Glutamatergic neuron (in vitro differentiated cells): ENCODE data around the gene INPP4B. TPM values are rescaled to one million over a fixed set of nuclear protein-coding genes. Genes with fewer than 3 reads are reported as not detected.

ENCODE experiments used
- DNase-seq: peaks from one replicate; pipeline ENCODE4 v3.0.0; 2022
- H3K27ac Mint-ChIP-seq: one replicate; pipeline ENCODE4 v1.8.0; 2020; ENCODE audit warnings: mild to moderate bottlenecking, mixed read lengths, inconsistent platforms; ENCODE audit not compliant: unreplicated experiment
- H3K27me3 Mint-ChIP-seq: one replicate; pipeline ENCODE4 v1.8.0; 2020; ENCODE audit warnings: mild to moderate bottlenecking, moderate library complexity, mixed read lengths, inconsistent platforms; ENCODE audit not compliant: unreplicated experiment
- H3K36me3 Mint-ChIP-seq: one replicate; pipeline ENCODE4 v1.8.0; 2020; ENCODE audit warnings: mild to moderate bottlenecking, mixed read lengths, inconsistent platforms; ENCODE audit not compliant: unreplicated experiment
- H3K4me1 Mint-ChIP-seq: one replicate; pipeline ENCODE4 v1.8.0; 2020; ENCODE audit warnings: mild to moderate bottlenecking, low read depth, mixed read lengths, inconsistent platforms; ENCODE audit not compliant: unreplicated experiment
- H3K4me3 Mint-ChIP-seq: one replicate; pipeline ENCODE4 v1.8.0; 2020; ENCODE audit warnings: mild to moderate bottlenecking, mixed read lengths, inconsistent platforms; ENCODE audit not compliant: unreplicated experiment
- H3K9me3 Mint-ChIP-seq: one replicate; pipeline ENCODE4 v1.8.0; 2020; ENCODE audit warnings: mild to moderate bottlenecking, moderate library complexity, mixed read lengths, inconsistent platforms; ENCODE audit not compliant: unreplicated experiment
- CTCF ChIP-seq: fragments of 200-600 bp; sonication (generic); IDR thresholded peaks from one replicate; pipeline ENCODE4 v1.5.0; 2021; ENCODE audit not compliant: partially characterized antibody, unreplicated experiment
- total RNA-seq: library from RNA; stranded (reverse); fragmentation: NEBNext Ultra II Directional; extraction: Animal tissue kit (Norgen Biotek cat#: 25700); gene quantifications from one replicate; pipeline ENCODE4 v1.2.1, GENCODE V29; 2021; ENCODE audit not compliant: unreplicated experiment

Gene INPP4B
- total RNA-seq, 1 donor from 2014 or later: 2.4 TPM

- no peaks in the 10 kb centered on the region for H3K36me3 Mint-ChIP-seq
- DNase-seq: no peak
- H3K27ac Mint-ChIP-seq: no peak overlapping the region
- no peaks in the 10 kb centered on the region for H3K4me1 Mint-ChIP-seq
- H3K27me3 Mint-ChIP-seq: no peaks in the 10 kb centered on the region
- no peaks in the 10 kb centered on the region for H3K9me3 Mint-ChIP-seq
- H3K4me3 Mint-ChIP-seq: no peak overlapping the region
- TF ChIP-seq CTCF: no peak
Measured at GRCh38 chr4:142316913-142317312, 529.2 kb downstream of the INPP4B start.

GRCh38 chr4:142316025-142316424, 530.1 kb downstream of the INPP4B start:
- Mint-ChIP-seq H3K9me3 (no peaks in the 10 kb centered on the region), H3K4me1 (no peaks in the 10 kb centered on the region), H3K36me3 (no peaks in the 10 kb centered on the region), H3K4me3 (no peak overlapping the region), H3K27me3 (no peaks in the 10 kb centered on the region), H3K27ac (no peak overlapping the region)
- TF ChIP-seq CTCF: no peak
- DNase-seq: no peak

GRCh38 chr4:142314686-142315085, 531.4 kb downstream of the INPP4B start:
- no peak for TF ChIP-seq CTCF
- no peaks in the 10 kb centered on the region for H3K27me3 Mint-ChIP-seq
- H3K27ac Mint-ChIP-seq: no peak overlapping the region
- no peaks in the 10 kb centered on the region for H3K36me3 Mint-ChIP-seq
- no peak overlapping the region for H3K4me3 Mint-ChIP-seq
- H3K9me3 Mint-ChIP-seq: no peaks in the 10 kb centered on the region
- no peaks in the 10 kb centered on the region for H3K4me1 Mint-ChIP-seq
- no peak for DNase-seq

GRCh38 chr4:142314247-142314646, 531.9 kb downstream of the INPP4B start:
- H3K27ac Mint-ChIP-seq: no peak overlapping the region
- DNase-seq: no peak
- no peaks in the 10 kb centered on the region for H3K36me3 Mint-ChIP-seq
- H3K4me3 Mint-ChIP-seq: no peak overlapping the region
- no peaks in the 10 kb centered on the region for H3K4me1 Mint-ChIP-seq
- H3K9me3 Mint-ChIP-seq: no peaks in the 10 kb centered on the region
- H3K27me3 Mint-ChIP-seq: no peaks in the 10 kb centered on the region
- no peak for TF ChIP-seq CTCF

GRCh38 chr4:142312391-142312790, 533.7 kb downstream of the INPP4B start:
- no peaks in the 10 kb centered on the region for H3K4me1 Mint-ChIP-seq
- no peak overlapping the region for H3K4me3 Mint-ChIP-seq
- no peak overlapping the region for H3K27ac Mint-ChIP-seq
- no peaks in the 10 kb centered on the region for H3K27me3 Mint-ChIP-seq
- H3K9me3 Mint-ChIP-seq: no peaks in the 10 kb centered on the region
- H3K36me3 Mint-ChIP-seq: no peaks in the 10 kb centered on the region
- DNase-seq: no peak
- no peak for TF ChIP-seq CTCF
